SU-DHL-6 (cell line): ENCODE data around the gene CSF1R.

ENCODE experiments used
- EZH2phosphoT487 ChIP-seq: fragments of 200-600 bp; sonication (generic), shearing (Covaris generic); conservative IDR thresholded peaks from 2 replicates; pipeline ENCODE4 v1.6.1; 2018; ENCODE audit warnings: mild to moderate bottlenecking, antibody characterized with exemption, low read length, moderate library complexity, mixed read lengths
- TF ChIP-seq, protein P1 (sequence below): fragments of 200-600 bp; sonication (generic); IDR thresholded peaks from one replicate; pipeline ENCODE4 v1.5.1; 2017; ENCODE audit warnings: antibody characterized with exemption, mild to moderate bottlenecking, low read length, moderate library complexity; ENCODE audit not compliant: insufficient read depth, poor library complexity, severe bottlenecking

DNA sequence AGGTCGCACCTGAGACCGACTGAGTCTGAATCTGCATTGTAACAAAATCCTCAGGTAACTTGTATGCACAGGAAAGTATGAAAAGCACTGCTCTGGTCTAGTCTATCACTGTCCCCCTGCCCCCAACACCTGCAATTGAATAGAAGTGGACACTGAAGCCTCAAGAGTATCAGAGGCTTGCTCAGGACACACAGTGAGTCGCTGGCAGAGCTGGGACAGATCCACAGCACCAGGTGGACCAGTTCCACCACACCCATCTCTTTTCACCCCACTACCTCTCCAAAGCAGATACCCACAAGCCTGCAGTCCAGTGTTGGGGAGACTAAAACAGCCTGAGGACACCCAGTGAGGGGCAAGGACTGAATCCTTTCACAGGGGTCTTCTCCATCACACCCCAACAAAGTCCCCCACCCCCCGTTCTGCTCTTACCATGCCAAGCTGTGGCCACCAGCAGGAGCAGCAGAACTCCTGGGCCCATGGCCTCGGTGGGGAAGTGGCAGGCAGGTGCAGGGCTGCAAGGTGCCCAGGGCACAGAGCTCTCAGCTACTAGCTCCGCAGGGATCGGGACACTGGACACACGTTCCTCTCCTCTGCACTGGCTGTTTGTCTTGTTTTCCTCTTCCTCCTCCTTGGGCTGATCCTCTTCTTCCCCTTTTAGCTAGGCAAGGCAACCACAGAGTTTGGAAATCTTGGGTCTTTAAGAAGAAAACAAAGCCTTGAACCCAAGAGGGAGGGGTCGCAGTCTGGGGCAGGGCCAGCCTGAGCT is at the start of gene CSF1R:
- TF ChIP-seq, protein P1, sequence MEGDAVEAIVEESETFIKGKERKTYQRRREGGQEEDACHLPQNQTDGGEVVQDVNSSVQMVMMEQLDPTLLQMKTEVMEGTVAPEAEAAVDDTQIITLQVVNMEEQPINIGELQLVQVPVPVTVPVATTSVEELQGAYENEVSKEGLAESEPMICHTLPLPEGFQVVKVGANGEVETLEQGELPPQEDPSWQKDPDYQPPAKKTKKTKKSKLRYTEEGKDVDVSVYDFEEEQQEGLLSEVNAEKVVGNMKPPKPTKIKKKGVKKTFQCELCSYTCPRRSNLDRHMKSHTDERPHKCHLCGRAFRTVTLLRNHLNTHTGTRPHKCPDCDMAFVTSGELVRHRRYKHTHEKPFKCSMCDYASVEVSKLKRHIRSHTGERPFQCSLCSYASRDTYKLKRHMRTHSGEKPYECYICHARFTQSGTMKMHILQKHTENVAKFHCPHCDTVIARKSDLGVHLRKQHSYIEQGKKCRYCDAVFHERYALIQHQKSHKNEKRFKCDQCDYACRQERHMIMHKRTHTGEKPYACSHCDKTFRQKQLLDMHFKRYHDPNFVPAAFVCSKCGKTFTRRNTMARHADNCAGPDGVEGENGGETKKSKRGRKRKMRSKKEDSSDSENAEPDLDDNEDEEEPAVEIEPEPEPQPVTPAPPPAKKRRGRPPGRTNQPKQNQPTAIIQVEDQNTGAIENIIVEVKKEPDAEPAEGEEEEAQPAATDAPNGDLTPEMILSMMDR = no peak
- no peak for TF ChIP-seq EZH2phosphoT487
